HEK293 (cell line): ENCODE measurements around the gene EIF3L.

Experiments used
- AEBP2 ChIP-seq: fragments of 450-650 bp; formaldehyde crosslinking; IDR thresholded peaks from 2 replicates; pipeline ENCODE4 v1.5.1; 2016; ENCODE audit warnings: missing biosample characterization, missing genetic modification characterization, borderline replicate concordance
- BCL11B ChIP-seq: fragments of 450-650 bp; formaldehyde crosslinking; IDR thresholded peaks from 2 replicates; pipeline ENCODE4 v1.5.1; 2016; ENCODE audit warnings: low read depth, missing biosample characterization, missing genetic modification characterization
- EGR2 ChIP-seq: fragments of 450-650 bp; formaldehyde crosslinking; IDR thresholded peaks from 2 replicates; pipeline ENCODE4 v1.5.1; 2016; ENCODE audit warnings: low read depth, missing biosample characterization, missing genetic modification characterization
- FEZF1 ChIP-seq: fragments of 450-650 bp; formaldehyde crosslinking; IDR thresholded peaks from 2 replicates; pipeline ENCODE4 v1.5.1; 2016; ENCODE audit warnings: missing biosample characterization, missing genetic modification characterization
- KLF1 ChIP-seq: fragments of 450-650 bp; formaldehyde crosslinking; IDR thresholded peaks from 2 replicates; pipeline ENCODE4 v1.5.1; 2016; ENCODE audit warnings: missing biosample characterization, missing genetic modification characterization
- SP7 ChIP-seq: fragments of 450-650 bp; formaldehyde crosslinking; IDR thresholded peaks from 2 replicates; pipeline ENCODE4 v1.5.1; 2016; ENCODE audit warnings: missing biosample characterization, missing genetic modification characterization
- TSHZ1 ChIP-seq: fragments of 450-650 bp; formaldehyde crosslinking; IDR thresholded peaks from 2 replicates; pipeline ENCODE4 v1.5.1; 2016; ENCODE audit warnings: missing biosample characterization, missing genetic modification characterization, borderline replicate concordance
- YY1 ChIP-seq: fragments of 450-650 bp; formaldehyde crosslinking; IDR thresholded peaks from 2 replicates; pipeline ENCODE4 v1.5.1; 2018; ENCODE audit warnings: missing biosample characterization, missing genetic modification characterization
- ZBTB17 ChIP-seq: fragments of 450-650 bp; formaldehyde crosslinking; IDR thresholded peaks from 2 replicates; pipeline ENCODE4 v1.5.1; 2016; ENCODE audit warnings: missing biosample characterization, missing genetic modification characterization
- ZBTB20 ChIP-seq: fragments of 450-650 bp; formaldehyde crosslinking; IDR thresholded peaks from 2 replicates; pipeline ENCODE4 v1.5.1; 2016; ENCODE audit warnings: missing biosample characterization, missing genetic modification characterization
- ZBTB48 ChIP-seq: fragments of 450-650 bp; formaldehyde crosslinking; IDR thresholded peaks from 2 replicates; pipeline ENCODE4 v1.5.1; 2016; ENCODE audit warnings: missing biosample characterization, missing genetic modification characterization
- ZNF121 ChIP-seq: fragments of 450-650 bp; formaldehyde crosslinking; IDR thresholded peaks from 2 replicates; pipeline ENCODE4 v1.5.1; 2016; ENCODE audit warnings: missing biosample characterization, missing genetic modification characterization
- ZNF211 ChIP-seq: fragments of 450-650 bp; formaldehyde crosslinking; IDR thresholded peaks from 2 replicates; pipeline ENCODE4 v1.5.1; 2016; ENCODE audit warnings: low read depth, missing biosample characterization, missing genetic modification characterization
- ZNF23 ChIP-seq: fragments of 450-650 bp; formaldehyde crosslinking; IDR thresholded peaks from 2 replicates; pipeline ENCODE4 v1.5.1; 2016; ENCODE audit warnings: missing biosample characterization, missing genetic modification characterization, borderline replicate concordance
- ZNF266 ChIP-seq: fragments of 450-650 bp; formaldehyde crosslinking; IDR thresholded peaks from 2 replicates; pipeline ENCODE4 v1.5.1; 2016; ENCODE audit warnings: missing biosample characterization, missing genetic modification characterization, low read depth
- ZNF292 ChIP-seq: fragments of 450-650 bp; formaldehyde crosslinking; IDR thresholded peaks from 2 replicates; pipeline ENCODE4 v1.5.1; 2016; ENCODE audit warnings: low read depth, missing biosample characterization, missing genetic modification characterization, borderline replicate concordance
- ZNF391 ChIP-seq: fragments of 450-650 bp; formaldehyde crosslinking; IDR thresholded peaks from 2 replicates; pipeline ENCODE4 v1.5.1; 2016; ENCODE audit warnings: low read depth, missing biosample characterization, missing genetic modification characterization, borderline replicate concordance
- ZNF394 ChIP-seq: fragments of 450-650 bp; formaldehyde crosslinking; IDR thresholded peaks from 2 replicates; pipeline ENCODE4 v1.5.1; 2016; ENCODE audit warnings: missing biosample characterization, missing genetic modification characterization, mild to moderate bottlenecking, moderate library complexity, borderline replicate concordance
- ZNF529 ChIP-seq: fragments of 450-650 bp; formaldehyde crosslinking; IDR thresholded peaks from 2 replicates; pipeline ENCODE4 v1.5.1; 2017; ENCODE audit warnings: missing genetic modification characterization, missing biosample characterization; ENCODE audit not compliant: insufficient replicate concordance
- ZNF558 ChIP-seq: fragments of 450-650 bp; formaldehyde crosslinking; IDR thresholded peaks from 2 replicates; pipeline ENCODE4 v1.5.1; 2016; ENCODE audit warnings: missing biosample characterization, missing genetic modification characterization
- ZNF571 ChIP-seq: fragments of 450-650 bp; formaldehyde crosslinking; IDR thresholded peaks from 2 replicates; pipeline ENCODE4 v1.5.0; 2017; ENCODE audit warnings: missing biosample characterization, missing genetic modification characterization
- ZNF580 ChIP-seq: fragments of 450-650 bp; formaldehyde crosslinking; IDR thresholded peaks from 2 replicates; pipeline ENCODE4 v1.5.1; 2016; ENCODE audit warnings: missing biosample characterization, missing genetic modification characterization
- ZNF707 ChIP-seq: fragments of 450-650 bp; formaldehyde crosslinking; IDR thresholded peaks from 2 replicates; pipeline ENCODE4 v1.5.1; 2016; ENCODE audit warnings: missing biosample characterization, missing genetic modification characterization
- ZSCAN5A ChIP-seq: fragments of 450-650 bp; formaldehyde crosslinking; IDR thresholded peaks from 2 replicates; pipeline ENCODE4 v1.5.1; 2016; ENCODE audit warnings: missing biosample characterization, missing genetic modification characterization
- TF ChIP-seq, protein P1 (sequence below): fragments of 450-650 bp; formaldehyde crosslinking; IDR thresholded peaks from 2 replicates; pipeline ENCODE4 v1.5.1; 2017; ENCODE audit warnings: missing biosample characterization, missing genetic modification characterization
- TF ChIP-seq, protein P2 (sequence below): fragments of 450-650 bp; formaldehyde crosslinking; IDR thresholded peaks from 2 replicates; pipeline ENCODE4 v1.5.1; 2016; ENCODE audit warnings: missing biosample characterization, missing genetic modification characterization

The EIF3L gene

GRCh38 chr22:37803195-37803638, 46.0 kb upstream of the EIF3L start (continued):
- TF ChIP-seq ZBTB48 (tag by site-specific recombination) (no peak), ZNF266 (no peak), ZNF529 (tag by site-specific recombination) (no peak), ZSCAN5A (tag by site-specific recombination) (no peak), EGR2 (tag by site-specific recombination) (peak; percentile 70), TSHZ1 (tag by site-specific recombination) (no peak), ZNF391 (tag by site-specific recombination) (no peak), ZNF558 (tag by site-specific recombination) (no peak), YY1 (tag by site-specific recombination) (no peak), ZNF571 (no peak), ZNF707 (tag by site-specific recombination) (no peak), SP7 (tag by site-specific recombination) (no peak), ZBTB17 (no peak), FEZF1 (tag by site-specific recombination) (no peak), ZNF23 (no peak), KLF1 (tag by site-specific recombination) (no peak), ZBTB20 (tag by site-specific recombination) (no peak), ZNF394 (tag by site-specific recombination) (no peak), ZNF121 (no peak), BCL11B (tag by site-specific recombination) (peak; percentile 96), ZNF292 (tag by site-specific recombination) (no peak), AEBP2 (tag by site-specific recombination) (no peak), ZNF580 (no peak), ZNF211 (tag by site-specific recombination) (no peak)
- TF ChIP-seq, protein P1, sequence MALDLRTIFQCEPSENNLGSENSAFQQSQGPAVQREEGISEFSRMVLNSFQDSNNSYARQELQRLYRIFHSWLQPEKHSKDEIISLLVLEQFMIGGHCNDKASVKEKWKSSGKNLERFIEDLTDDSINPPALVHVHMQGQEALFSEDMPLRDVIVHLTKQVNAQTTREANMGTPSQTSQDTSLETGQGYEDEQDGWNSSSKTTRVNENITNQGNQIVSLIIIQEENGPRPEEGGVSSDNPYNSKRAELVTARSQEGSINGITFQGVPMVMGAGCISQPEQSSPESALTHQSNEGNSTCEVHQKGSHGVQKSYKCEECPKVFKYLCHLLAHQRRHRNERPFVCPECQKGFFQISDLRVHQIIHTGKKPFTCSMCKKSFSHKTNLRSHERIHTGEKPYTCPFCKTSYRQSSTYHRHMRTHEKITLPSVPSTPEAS (tag by site-specific recombination), result no peak
- TF ChIP-seq, protein P2, sequence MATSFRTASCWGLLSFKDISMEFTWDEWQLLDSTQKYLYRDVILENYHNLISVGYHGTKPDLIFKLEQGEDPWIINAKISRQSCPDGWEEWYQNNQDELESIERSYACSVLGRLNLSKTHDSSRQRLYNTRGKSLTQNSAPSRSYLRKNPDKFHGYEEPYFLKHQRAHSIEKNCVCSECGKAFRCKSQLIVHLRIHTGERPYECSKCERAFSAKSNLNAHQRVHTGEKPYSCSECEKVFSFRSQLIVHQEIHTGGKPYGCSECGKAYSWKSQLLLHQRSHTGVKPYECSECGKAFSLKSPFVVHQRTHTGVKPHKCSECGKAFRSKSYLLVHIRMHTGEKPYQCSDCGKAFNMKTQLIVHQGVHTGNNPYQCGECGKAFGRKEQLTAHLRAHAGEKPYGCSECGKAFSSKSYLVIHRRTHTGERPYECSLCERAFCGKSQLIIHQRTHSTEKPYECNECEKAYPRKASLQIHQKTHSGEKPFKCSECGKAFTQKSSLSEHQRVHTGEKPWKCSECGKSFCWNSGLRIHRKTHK, result no peak
